Stimulated activated naive B cell treated with anti-CD40 and anti-IgM and Interleukin-4, amounts not matched to agents 10 μg/mL and 1 μg/mL and 100 μg/mL, for 72 hours (primary cell): ENCODE data around the gene LYPLAL1.
A peak's percentile ranks its signal among the peaks of the same experiment; 100 is the strongest.

Experiments used
- ATAC-seq, 2 donors: fragments of 150-1000 bp; cut with Tn5 transposase; replicated peaks; 2 replicates each; pipeline ENCODE4 v1.10.0; 2021; ENCODE audit warnings: moderate library complexity in 1 of 2
- DNase-seq: peaks from one replicate; pipeline ENCODE4 v3.0.0; 2021
- H3K27ac Mint-ChIP-seq: one replicate; pipeline ENCODE4 v1.8.0; 2022; ENCODE audit warnings: mild to moderate bottlenecking, mixed read lengths
- H3K27me3 Mint-ChIP-seq, 2 donors: one replicate each; pipeline ENCODE4 v1.8.0; 2022; ENCODE audit warnings: mixed read lengths in 2 of 2
- H3K36me3 Mint-ChIP-seq, 2 donors: one replicate each; pipeline ENCODE4 v1.8.0; 2022; ENCODE audit warnings: mixed read lengths in 2 of 2, mild to moderate bottlenecking in 1 of 2
- H3K4me1 Mint-ChIP-seq, 2 donors: one replicate each; pipeline ENCODE4 v1.8.0; 2022; ENCODE audit warnings: mixed read lengths in 2 of 2, mild to moderate bottlenecking in 1 of 2
- H3K4me3 Mint-ChIP-seq, 2 donors: one replicate each; pipeline ENCODE4 v1.8.0; 2022; ENCODE audit warnings: mild to moderate bottlenecking in 2 of 2, mixed read lengths in 2 of 2, moderate library complexity in 1 of 2
- H3K9me3 Mint-ChIP-seq, 2 donors: one replicate each; pipeline ENCODE4 v1.8.0; 2022; ENCODE audit warnings: mixed read lengths in 2 of 2, mild to moderate bottlenecking in 1 of 2

LYPLAL1 gene

DNA sequence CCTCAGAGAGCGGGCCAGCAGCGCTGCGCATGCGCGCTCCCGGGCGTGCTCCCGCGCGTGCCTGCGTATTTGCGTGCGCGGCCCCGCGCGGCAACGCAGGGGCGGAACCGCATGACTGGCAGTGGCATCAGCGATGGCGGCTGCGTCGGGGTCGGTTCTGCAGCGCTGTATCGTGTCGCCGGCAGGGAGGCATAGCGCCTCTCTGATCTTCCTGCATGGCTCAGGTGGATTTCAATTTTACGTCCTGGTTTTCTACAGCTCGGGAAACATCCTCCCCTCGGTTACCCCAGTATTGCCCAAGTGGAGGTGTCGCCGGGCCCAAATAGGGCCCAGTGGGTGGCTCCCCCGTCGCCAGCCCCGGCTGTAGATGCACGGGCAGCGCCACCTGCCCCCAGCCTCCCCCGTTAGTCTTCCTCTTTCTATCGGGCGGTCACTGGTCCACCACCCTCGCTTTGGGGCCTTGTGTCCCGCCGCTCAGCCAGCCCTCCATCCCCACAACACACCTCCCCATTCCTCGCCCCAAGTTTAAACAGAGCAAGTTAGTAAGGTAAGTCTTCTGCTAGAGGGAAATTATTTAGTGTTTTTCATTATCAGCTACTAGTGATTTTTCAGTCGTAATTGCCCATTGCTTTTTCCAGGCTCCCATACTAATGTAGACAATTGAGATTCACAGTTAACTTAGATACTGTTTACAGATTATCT is at the start of gene LYPLAL1:
LYPLAL1 (plus strand) TSS at position 121 of the 702 bp plus-strand sequence; CDS start at position 134, 13 bp downstream.
- peaks cover 0 to 3% of the 10 kb centered on the region in 2 donors for H3K9me3 Mint-ChIP-seq
- no peaks in the 10 kb centered on the region for H3K27me3 Mint-ChIP-seq
- DNase-seq (peak; percentile 92), ATAC-seq (peak; percentile 91 to 96)
- peak within 1 kb of the TSS; percentile 92 to 98 for H3K4me3 Mint-ChIP-seq
- peaks cover 21 to 39% of the 10 kb centered on the region in 2 donors for H3K4me1 Mint-ChIP-seq
- H3K27ac Mint-ChIP-seq = peak within 1 kb of the TSS; percentile 97
- H3K36me3 Mint-ChIP-seq = peaks cover 17 to 23% of the 10 kb centered on the region in 2 donors

DNA sequence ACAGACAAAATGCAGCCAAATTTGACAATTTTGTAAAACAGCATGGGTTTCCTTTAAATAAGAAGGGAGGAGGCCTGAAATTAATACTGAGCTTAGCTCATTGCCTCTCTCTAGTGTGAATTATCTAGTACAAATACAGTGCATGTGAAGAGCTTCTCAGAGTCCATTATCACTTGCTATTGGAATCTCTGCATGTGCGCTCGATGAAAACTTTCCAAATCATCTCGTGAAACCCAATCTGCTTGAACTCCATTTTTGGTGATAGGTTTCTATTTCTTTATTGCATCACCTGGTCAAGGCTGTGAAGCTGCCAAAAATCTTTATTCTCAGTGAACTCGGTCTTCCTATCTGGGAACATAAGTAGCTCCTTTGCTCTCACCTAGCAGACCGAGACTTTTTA is 49.5 kb upstream of the LYPLAL1 start:
- H3K4me3 Mint-ChIP-seq = no peak overlapping the region
- H3K27me3 Mint-ChIP-seq = peaks cover 0 to 14% of the 10 kb centered on the region in 2 donors
- H3K9me3 Mint-ChIP-seq = no peaks in the 10 kb centered on the region
- no peak overlapping the region for H3K27ac Mint-ChIP-seq
- H3K4me1 Mint-ChIP-seq = peaks cover 0 to 2% of the 10 kb centered on the region in 2 donors
- DNase-seq (no peak), ATAC-seq (no peak)
- peaks cover 0 to 2% of the 10 kb centered on the region in 2 donors for H3K36me3 Mint-ChIP-seq

DNA sequence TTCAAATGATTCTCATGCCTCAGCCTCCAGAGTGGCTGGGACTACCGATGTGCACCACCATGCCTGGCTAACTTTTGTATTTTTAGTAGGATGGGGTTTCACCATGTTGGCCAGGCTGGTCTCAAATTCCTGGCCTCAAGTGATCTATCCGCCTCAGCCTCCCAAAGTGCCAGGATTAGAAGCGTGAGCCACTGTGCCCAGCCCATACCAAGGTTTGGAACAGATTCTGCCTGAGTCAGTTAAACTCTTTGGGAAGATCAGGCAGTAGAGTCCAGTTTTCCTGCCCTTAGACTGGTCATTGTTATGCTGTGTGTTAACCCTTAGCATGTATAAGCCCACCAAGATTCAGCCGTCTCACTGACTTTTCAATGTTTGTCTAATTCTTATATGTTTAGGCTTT is 48.3 kb upstream of the LYPLAL1 start:
- no peak overlapping the region for H3K4me3 Mint-ChIP-seq
- peaks cover 0 to 14% of the 10 kb centered on the region in 2 donors for H3K27me3 Mint-ChIP-seq
- H3K4me1 Mint-ChIP-seq = peaks cover 0 to 2% of the 10 kb centered on the region in 2 donors
- DNase-seq (no peak), ATAC-seq (no peak)
- H3K9me3 Mint-ChIP-seq = no peaks in the 10 kb centered on the region
- no peaks in the 10 kb centered on the region for H3K36me3 Mint-ChIP-seq
- no peak overlapping the region for H3K27ac Mint-ChIP-seq

DNA sequence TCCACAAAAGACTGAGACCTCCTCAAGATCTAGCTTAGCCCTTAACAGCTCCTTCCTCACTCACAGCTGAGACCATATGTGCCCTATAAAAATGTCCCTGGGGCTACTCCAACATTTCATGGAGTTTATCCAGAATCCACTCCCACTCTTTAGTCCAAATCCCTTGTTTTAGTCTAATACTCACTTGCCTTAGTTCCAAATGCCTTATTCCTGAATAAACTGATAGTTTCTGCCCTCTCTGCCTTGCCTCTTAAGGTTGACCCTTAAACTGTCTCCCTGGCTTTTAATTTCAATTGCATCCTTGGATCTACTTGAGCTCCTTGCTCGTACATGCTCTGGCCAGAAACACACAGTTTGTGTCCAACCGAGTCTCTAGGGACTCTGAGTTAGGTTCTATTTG is 47.3 kb upstream of the LYPLAL1 start:
- no peak for ATAC-seq
- Mint-ChIP-seq H3K4me3 (no peak overlapping the region), H3K9me3 (no peaks in the 10 kb centered on the region), H3K27me3 (peaks cover 0 to 14% of the 10 kb centered on the region in 2 donors), H3K36me3 (no peaks in the 10 kb centered on the region), H3K4me1 (peaks cover 0 to 2% of the 10 kb centered on the region in 2 donors), H3K27ac (no peak overlapping the region)
- DNase-seq = no peak

DNA sequence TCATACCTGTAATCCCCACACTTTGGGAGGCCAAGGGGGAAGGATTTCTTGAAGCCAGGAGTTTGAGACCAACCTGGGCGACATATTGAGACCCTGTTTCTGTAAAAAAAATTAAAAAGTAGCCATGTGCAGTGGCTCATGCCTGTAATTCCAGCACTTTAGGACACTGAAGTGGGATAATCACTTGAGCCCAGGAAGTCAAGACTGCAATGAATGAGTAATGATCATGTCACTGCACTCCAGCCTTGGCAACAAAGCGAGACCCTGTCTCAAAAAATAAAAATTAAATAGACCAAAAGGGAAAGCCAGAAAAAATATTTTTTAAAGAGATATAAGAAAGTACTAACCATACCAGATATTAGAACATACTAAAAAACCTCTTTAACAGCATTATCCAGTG is 44.7 kb upstream of the LYPLAL1 start:
- peaks cover 0 to 2% of the 10 kb centered on the region in 2 donors for H3K9me3 Mint-ChIP-seq
- H3K27me3 Mint-ChIP-seq = peaks cover 0 to 16% of the 10 kb centered on the region in 2 donors
- peaks cover 0 to 2% of the 10 kb centered on the region in 2 donors for H3K4me1 Mint-ChIP-seq
- H3K27ac Mint-ChIP-seq = no peak overlapping the region
- no peak for ATAC-seq
- peaks cover 0 to under 1% of the 10 kb centered on the region in 2 donors for H3K36me3 Mint-ChIP-seq
- no peak overlapping the region for H3K4me3 Mint-ChIP-seq
- no peak for DNase-seq

DNA sequence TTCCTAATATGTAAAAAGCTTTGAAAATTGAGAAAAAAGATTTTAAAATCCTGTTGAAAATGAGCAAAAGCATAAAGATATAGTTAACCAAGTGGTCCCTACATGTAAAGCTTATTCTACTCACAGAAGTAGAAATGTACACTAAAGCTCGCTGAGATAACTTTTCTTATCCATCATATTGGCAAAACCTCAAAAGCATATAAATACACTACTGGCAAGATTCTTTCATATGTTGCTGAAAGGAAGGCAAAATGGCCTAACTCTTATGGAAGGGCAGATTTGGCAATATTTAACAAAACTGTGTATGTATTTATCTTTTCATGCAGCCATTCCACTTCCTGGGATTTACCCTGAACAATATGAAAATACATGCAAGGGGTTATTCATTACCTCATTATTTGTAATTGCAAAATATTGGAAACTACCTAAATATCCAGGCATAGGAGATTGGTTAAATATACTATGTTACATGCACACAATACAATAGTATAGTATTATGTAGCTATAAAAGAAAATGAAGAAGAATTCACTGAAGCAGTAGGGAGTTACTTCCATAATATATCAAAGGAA is 43.2 kb upstream of the LYPLAL1 start:
- Mint-ChIP-seq H3K4me1 (peaks cover 0 to 2% of the 10 kb centered on the region in 2 donors), H3K27ac (no peak overlapping the region), H3K9me3 (peaks cover 3 to 8% of the 10 kb centered on the region in 2 donors), H3K36me3 (peaks cover 0 to 5% of the 10 kb centered on the region in 2 donors), H3K27me3 (peaks cover 5 to 21% of the 10 kb centered on the region in 2 donors), H3K4me3 (no peak overlapping the region)
- DNase-seq (no peak), ATAC-seq (peak in 1 of 2 donors; percentile 34)

DNA sequence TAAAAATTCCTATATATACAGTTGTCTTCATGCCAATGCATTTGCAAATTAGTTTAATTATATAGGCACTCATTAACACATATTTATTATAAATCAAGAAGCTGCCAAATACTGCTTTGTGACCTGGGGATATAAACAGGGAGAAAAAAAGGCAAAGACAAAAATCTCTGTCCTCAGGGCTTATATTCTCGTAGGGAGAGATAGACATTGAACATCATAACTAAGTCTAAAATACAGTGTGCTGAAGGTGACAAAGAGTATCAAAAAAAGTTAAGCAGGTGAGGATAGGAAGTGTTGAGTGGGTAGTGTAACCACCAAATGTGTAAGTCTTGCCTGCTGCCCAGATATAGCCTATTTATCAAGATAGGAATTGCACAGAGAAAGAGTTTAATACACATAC is 40.7 kb upstream of the LYPLAL1 start:
- Mint-ChIP-seq H3K27ac (no peak overlapping the region), H3K27me3 (peaks cover 5 to 7% of the 10 kb centered on the region in 2 donors), H3K4me3 (no peak overlapping the region), H3K36me3 (peaks cover 0 to 5% of the 10 kb centered on the region in 2 donors), H3K4me1 (no peaks in the 10 kb centered on the region), H3K9me3 (peaks cover 3 to 8% of the 10 kb centered on the region in 2 donors)
- no peak for DNase-seq
- ATAC-seq = no peak

DNA sequence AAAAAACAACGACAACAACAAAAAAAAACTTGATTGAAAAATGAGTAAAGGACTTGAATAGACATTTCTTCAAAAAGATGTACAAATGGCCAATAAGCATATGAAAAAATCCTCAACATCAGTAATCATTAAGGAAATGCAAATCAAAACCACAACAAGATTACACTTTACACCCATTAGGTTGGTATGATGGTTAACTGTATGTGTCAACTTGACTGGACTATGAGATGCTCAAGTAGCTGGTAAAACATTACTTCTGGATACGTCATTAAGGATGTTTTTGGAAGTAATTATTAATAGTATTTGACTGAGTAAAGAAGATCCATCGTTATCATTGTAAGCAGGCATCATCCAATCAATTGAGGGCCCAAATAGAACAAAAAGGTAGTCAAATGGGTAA is 34.9 kb upstream of the LYPLAL1 start:
- Mint-ChIP-seq H3K9me3 (peaks cover 5 to 8% of the 10 kb centered on the region in 2 donors), H3K27ac (no peak overlapping the region), H3K36me3 (peaks cover 0 to 5% of the 10 kb centered on the region in 2 donors), H3K4me1 (no peaks in the 10 kb centered on the region), H3K4me3 (no peak overlapping the region), H3K27me3 (peaks cover 5 to 21% of the 10 kb centered on the region in 2 donors)
- ATAC-seq (no peak), DNase-seq (no peak)

DNA sequence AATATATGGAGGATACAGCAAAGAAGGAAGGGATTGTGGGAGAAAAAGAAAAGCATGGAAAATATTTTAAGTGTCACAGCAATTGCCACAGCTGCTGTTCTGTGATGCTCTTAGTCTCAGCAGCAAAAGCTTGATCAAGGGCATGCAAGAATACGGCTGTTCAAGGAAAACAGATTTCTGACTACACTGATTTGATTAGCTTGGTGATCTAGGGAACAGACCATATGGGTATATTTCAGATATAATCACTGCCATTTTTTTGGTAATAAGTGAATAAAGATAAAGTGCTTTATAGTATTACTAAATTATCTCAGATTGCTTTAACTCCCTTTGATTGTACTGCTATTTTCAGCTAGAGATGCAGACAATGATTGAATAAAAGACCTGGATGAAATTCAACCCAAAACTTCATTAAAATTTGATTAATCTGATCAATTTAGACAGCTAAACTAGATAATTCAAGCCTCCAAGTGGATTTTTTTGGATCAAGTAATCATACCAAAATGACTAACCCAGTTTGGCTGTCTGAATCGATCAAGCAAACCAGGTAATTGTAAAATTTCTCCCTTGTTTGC is 33.3 kb upstream of the LYPLAL1 start:
- no peak for DNase-seq
- Mint-ChIP-seq H3K9me3 (peaks cover 0 to 2% of the 10 kb centered on the region in 2 donors), H3K36me3 (no peaks in the 10 kb centered on the region), H3K27ac (no peak overlapping the region), H3K4me1 (no peaks in the 10 kb centered on the region), H3K27me3 (peaks cover 0 to 17% of the 10 kb centered on the region in 2 donors), H3K4me3 (no peak overlapping the region)
- ATAC-seq = no peak

DNA sequence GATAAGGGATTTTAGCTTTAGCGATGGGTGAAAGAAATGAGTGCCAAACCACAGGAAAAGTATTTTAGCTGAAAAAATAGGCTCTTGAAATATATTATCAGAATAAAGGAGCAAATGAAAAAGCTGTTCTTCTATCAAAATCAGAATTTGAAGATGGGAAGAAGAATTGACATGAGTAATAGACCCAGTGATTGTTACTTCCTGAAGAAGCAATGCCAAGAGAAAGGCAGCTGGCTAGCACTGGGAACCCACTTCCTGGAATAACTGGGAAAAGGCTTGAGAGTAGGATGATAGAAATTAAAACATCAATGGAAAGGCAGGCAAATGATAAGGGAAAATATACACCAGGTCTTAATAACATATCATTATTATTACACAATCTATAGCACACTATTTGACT is 29.9 kb upstream of the LYPLAL1 start:
- no peak for ATAC-seq

DNA sequence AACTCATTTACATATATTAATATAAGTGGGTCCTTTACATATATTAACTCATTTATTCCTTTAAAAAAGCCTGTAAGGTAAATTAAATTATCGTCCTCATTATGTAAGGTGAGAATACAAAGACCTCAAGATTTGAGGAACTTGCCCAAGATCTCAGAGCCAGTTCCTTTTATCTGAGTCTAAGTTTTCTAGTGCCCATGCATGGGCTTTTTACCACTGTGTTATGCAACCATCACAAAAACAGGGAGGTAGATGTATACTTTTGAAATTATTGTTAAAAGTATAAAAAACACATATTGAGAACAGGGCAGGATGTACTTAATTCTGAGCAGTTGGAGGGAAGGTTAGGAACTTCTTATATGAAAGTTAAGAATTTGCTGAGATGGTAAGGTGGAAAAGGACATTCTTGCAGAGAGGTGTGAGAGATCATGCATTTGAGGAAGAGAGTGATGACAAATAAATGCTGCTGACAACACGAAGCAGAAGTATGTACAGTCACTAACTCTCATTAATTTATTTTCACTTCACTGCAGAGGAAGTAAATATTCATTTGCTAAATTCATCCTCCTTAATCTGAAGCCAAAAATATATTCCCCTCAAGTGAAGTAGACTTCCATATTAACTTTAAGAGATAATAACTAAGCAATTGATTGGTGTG is 28.9 kb upstream of the LYPLAL1 start:
- Mint-ChIP-seq H3K9me3 (no peaks in the 10 kb centered on the region), H3K27me3 (peaks cover 0 to 27% of the 10 kb centered on the region in 2 donors), H3K27ac (no peak overlapping the region), H3K36me3 (no peaks in the 10 kb centered on the region), H3K4me3 (no peak overlapping the region), H3K4me1 (no peaks in the 10 kb centered on the region)
- ATAC-seq (no peak), DNase-seq (no peak)

More for the DNA sequence above, 29.9 kb upstream of the LYPLAL1 start:
- no peaks in the 10 kb centered on the region for H3K9me3 Mint-ChIP-seq
- no peak for DNase-seq
- no peak overlapping the region for H3K27ac Mint-ChIP-seq
- no peaks in the 10 kb centered on the region for H3K36me3 Mint-ChIP-seq
- peaks cover 0 to 32% of the 10 kb centered on the region in 2 donors for H3K27me3 Mint-ChIP-seq
- H3K4me3 Mint-ChIP-seq = no peak overlapping the region
- H3K4me1 Mint-ChIP-seq = no peaks in the 10 kb centered on the region

DNA sequence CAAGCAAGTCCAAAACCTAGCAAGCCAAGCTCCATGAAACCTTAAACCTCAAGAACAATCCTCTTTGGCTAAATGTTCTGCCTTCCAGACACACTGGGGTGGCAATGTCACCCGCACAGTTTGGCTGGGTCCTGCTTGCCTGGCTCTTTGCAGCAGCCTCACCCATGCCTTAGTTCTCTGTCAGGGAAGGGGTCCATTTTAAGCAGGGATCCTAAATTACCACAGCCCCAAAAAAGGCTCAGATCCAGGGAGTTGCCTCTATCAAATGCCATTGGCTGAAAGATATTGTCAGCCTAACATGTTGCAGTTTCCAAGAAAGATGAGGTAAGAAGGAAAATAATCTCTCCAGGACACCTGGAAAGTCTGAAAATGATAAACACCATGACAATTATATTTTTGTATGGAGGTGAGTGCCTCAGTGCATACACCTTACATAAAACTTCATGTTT is 26.1 kb upstream of the LYPLAL1 start:
- DNase-seq = no peak
- no peaks in the 10 kb centered on the region for H3K9me3 Mint-ChIP-seq
- H3K27ac Mint-ChIP-seq = no peak overlapping the region
- peaks cover under 1 to 31% of the 10 kb centered on the region in 2 donors for H3K27me3 Mint-ChIP-seq
- ATAC-seq = no peak
- H3K36me3 Mint-ChIP-seq = no peaks in the 10 kb centered on the region
- H3K4me1 Mint-ChIP-seq = no peaks in the 10 kb centered on the region
- H3K4me3 Mint-ChIP-seq = no peak overlapping the region

DNA sequence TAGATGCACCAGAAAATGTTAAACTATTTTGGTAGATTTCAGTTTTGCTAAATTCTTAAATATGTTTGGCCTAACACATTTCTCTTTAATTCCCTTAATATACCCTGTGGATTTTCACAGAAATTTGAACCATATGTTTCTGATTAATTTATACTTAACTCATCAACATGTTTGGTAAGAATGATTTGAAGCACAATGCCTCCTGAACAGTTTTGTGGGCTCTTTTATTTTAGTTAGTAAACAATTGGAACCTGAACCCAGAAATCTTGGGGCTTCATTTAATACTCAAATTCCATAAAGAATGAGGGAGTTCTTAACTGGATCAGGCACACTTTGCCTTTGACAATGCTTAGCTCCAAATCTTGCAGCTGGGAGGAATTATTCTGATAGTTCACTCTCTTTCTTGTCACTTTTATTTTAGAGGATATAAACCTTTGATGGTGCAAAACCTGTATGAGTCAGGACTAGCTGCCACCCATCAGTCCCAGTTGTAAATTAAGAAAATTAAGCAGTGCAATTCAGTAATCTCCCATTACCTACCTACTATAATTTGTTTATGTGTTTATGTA is 24.6 kb upstream of the LYPLAL1 start:
- peaks cover 7 to 31% of the 10 kb centered on the region in 2 donors for H3K27me3 Mint-ChIP-seq
- H3K9me3 Mint-ChIP-seq = no peaks in the 10 kb centered on the region
- H3K4me1 Mint-ChIP-seq = no peaks in the 10 kb centered on the region
- no peak overlapping the region for H3K27ac Mint-ChIP-seq
- no peak for DNase-seq
- H3K36me3 Mint-ChIP-seq = no peaks in the 10 kb centered on the region
- no peak for ATAC-seq
- no peak overlapping the region for H3K4me3 Mint-ChIP-seq

DNA sequence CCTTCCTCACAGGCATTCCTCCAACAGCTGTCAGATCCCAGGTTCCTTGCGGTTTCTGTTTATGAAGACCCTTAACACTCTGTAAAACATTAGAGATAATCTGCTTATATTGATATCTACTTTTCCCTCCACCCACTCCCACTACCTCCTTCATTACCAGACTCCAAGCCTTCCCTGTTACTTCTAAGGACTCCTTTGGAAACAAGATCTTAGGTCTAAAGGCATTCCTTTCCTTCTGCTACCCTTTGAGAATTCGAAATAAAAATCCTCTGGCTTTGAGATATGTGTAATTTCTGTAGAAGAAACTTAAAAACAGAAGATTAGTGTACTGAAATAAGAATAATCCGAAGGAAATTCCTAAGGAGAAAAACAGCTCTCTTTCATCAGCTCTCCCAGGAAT is 23.7 kb upstream of the LYPLAL1 start:
- Mint-ChIP-seq H3K4me3 (no peak overlapping the region), H3K36me3 (no peaks in the 10 kb centered on the region), H3K27ac (no peak overlapping the region), H3K9me3 (no peaks in the 10 kb centered on the region), H3K4me1 (no peaks in the 10 kb centered on the region), H3K27me3 (peaks cover 7 to 31% of the 10 kb centered on the region in 2 donors)
- ATAC-seq (no peak), DNase-seq (no peak)
